AG08396 (cell line): ENCODE results near the gene MYO18B.
"Not testable (repeated sequence)": the region's sequence is repeated elsewhere in the genome, so short reads cannot be mapped to it uniquely, and the experiment has no call there.

Source experiments
- DNase-seq: peaks from one replicate; pipeline ENCODE4 v3.0.0; 2012; ENCODE audit warnings: low spot score, mixed read lengths

The MYO18B gene

GRCh38 chr22:25942856-25943411 lies 200.9 kb downstream of the MYO18B start:
- DNase-seq = no peak

GRCh38 chr22:25950111-25950510 lies 208.1 kb downstream of the MYO18B start:
- DNase-seq = no peak

DNA sequence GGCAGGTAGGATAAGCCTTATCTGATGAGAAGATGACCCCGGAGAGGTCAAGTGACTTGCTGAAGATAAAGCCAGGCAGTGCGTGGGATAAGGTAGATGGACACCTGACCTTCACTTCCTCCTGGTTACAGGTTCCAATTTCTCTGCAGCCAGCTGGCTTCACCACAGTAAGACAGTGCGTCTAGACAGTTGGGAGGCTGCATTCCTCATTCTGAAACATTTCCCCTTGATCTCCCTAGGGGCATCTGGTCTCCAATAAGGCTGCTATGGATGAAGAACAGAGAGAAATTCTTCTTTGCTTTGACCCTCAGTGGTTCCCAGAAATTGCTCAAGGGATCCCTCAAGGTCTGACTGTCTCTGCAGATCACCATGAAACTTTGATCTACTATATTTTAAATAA lies 211.3 kb downstream of the MYO18B start:
- DNase-seq = no peak

DNA sequence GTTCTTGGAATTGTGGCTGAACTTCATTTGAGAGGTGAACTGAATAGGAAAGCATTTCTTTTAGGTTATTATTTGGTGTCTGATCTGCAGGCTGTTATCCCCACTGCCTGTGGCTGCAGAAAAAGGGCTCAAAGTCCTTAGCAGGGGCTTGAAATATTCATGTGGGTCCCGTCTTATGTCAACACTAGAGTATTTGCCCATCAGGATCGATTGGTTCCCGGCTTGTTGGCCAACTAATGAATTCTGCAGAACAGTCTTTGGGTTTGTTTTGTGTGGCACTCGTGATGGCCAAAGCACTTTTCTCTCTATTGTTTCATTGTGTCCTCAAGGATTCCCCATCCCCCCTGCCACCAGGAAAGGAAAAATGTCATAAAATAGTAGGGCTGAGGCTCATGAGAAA lies 211.9 kb downstream of the MYO18B start:
- no peak for DNase-seq

GRCh38 chr22:25955323-25955722 lies 213.3 kb downstream of the MYO18B start:
- DNase-seq = no peak

DNA sequence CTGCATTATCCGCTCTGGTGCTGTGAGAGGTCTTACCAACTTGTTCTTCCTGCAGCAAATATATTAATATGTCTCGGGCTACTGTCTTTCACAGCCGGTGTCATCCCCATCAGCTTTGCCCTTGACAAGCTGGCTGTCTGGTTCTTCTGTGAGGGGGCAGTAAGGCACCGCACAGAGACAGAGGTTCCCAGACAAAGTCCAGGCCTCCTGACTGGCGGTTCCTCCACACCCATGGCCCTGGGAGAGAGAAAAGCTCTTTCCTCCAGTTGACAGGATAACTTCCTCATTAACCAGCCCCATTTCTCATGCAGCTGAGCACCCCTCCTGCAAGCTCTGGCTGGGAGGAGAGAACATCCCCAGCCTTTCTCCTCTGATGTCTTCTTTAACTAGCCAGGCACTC lies 214.8 kb downstream of the MYO18B start:
- no peak for DNase-seq

DNA sequence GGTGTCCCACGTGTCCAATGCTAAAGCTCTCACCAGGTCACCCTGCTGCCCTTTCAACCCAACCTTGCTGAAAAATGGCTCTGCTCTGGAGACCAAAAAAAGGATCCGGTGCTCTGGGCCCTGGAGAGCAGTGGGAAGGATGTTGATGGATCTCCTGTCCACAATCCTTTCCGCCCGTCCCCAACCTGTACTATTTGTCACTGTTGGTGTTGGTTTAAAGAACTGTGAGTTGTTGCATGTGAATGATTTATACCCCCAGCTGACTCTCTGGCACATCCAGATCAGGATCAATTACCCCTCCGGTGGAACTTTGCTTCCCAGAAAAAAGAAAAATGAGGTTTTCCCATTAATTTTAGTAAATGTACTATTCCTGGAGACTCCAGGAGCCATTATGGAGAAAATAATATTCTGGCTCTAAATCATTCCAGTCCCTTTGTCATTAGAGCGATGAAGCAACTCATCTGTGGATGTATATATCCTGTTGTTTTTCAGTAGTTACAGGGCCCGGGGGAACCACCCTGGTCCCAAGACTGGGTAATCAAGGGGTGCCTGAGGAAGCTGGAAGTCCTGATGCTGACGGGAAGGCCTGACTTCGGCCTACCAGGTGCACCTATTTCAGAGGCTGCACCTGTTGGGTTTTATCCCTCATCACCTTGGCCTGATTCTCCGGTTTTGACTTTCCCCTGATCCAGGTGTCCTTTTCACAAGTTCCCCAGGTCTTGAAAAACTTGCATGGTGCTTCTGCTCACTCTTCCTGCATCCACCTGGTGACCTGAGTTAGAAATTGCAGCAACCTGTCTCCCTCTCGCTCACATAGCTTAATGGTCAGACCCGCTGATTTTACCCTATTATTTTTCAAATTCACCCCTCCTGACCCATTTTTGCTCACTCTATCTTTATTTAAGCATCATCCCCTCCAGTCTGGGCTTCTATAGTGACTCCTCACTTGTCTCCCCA lies 218.1 kb downstream of the MYO18B start:
- no peak for DNase-seq

DNA sequence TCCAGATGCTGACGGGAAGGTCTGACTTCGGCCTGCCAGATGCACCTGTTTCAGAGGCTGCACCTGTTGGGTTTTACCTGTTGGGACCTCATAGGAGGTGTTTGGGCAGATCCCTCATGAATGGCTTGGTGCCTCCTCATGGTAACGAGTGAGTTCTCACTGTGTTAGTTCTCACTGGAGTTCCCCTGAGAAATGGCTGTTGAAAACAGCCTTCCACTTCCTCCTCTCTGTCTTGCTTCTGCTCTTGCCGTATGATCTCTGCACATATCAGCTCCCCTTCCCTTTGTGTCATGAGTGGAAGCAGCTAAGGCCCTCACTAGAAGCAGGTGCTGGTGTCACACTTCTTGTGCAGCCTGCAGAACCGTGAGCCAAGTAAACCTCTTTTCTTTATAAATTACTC lies 219.7 kb downstream of the MYO18B start:
- no peak for DNase-seq

DNA sequence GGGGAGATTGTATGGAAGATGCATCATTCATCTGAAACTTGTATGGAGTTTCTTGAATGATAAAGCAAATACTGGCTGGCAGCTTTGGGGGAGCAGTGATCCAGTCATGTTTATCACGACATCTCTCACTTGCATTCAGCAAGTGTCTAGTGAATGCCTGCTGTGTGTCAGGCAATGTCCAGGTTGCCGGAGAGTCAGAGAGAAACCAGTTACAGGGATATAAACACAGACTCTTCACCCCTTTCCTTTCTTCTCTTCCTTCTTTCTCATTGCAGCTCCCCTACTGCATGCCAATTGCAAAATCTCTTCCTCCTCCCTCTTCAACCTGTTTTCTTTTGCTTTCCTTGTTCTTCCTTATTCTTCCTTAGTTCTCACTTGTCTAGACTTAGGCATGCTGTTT lies 220.7 kb downstream of the MYO18B start:
- no peak for DNase-seq

GRCh38 chr22:25964961-25965730 lies 223.2 kb downstream of the MYO18B start:
- no peak for DNase-seq

- DNase-seq = no peak
These were observed 224.5 kb downstream of the MYO18B start for GRCh38 chr22:25966448-25966913.

- no peak for DNase-seq
These were observed 227.3 kb downstream of the MYO18B start for GRCh38 chr22:25969286-25969685.

- no peak for DNase-seq
These were observed 227.9 kb downstream of the MYO18B start for GRCh38 chr22:25969901-25970300.

DNA sequence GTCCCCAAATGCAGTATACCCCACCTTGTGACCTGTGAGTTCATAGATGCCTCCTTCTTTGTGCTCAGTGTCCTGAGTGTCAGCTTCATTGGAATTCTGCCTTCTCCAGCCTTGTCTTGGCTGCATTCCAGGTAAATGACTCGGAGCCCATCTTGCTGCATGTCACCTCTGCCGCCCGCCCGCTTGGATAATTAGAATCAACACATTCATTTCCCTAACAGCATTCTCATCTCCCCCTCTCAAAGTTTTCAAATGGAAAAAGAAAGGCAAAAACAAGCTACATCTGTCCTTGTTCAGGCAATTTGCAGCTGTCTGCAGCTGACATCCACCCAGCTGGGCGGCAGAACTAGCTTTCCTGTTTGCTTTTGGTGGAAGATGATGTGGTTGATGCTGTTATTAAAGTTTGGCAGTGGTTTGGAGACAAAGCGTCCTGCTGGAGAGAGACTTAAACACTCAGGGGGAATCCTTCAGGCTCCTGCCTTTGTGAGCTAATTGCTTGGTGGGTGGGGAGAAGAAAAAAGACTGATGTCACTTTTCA lies 228.5 kb downstream of the MYO18B start:
- no peak for DNase-seq

- no peak for DNase-seq
These were observed 229.2 kb downstream of the MYO18B start for GRCh38 chr22:25970999-25971811.

DNA sequence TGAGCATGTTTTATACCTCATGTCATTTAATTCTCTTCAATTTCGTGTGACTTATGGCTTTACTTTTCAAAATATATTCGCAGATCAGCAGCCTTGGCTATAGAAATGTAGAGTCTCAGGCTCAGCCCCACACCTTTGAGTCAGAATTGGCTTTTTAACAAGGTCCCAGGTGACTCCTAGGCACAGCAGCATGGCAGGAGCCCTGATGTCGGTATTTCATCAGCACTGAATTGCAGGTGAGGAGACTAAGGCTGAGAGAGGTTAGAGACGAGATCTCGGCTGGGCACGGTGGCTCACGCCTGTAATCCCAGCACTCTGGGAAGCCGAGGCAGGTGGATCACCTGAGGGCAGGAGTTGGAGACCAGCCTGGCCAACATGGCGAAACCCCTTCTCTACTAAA lies 230.4 kb downstream of the MYO18B start:
- no peak for DNase-seq

- DNase-seq = no peak
These were observed 234.4 kb downstream of the MYO18B start for GRCh38 chr22:25976356-25976755.

DNA sequence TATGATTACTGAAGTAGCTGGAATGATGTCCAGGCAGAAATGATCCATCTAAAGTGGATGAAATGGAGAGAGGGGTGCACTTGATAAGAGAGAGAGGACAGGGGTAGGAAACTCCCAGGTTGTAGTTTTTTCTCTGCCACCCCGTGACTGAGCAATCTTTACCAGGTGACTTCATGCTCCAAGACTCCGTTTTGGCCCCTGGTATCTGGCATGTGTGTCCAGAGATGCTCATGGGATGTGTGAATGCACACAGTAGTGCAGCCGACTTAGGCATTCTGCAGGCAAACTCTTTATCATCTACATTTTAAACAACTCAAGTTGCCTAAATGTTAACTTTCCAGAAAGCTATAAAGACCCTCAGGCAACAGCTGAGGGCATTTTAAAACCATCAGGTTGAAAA lies 238.0 kb downstream of the MYO18B start:
- no peak for DNase-seq

GRCh38 chr22:25984911-25985310 lies 242.9 kb downstream of the MYO18B start:
- DNase-seq = not testable (repeated sequence)

- no peak for DNase-seq
These were observed 246.0 kb downstream of the MYO18B start for GRCh38 chr22:25987948-25988347.

DNA sequence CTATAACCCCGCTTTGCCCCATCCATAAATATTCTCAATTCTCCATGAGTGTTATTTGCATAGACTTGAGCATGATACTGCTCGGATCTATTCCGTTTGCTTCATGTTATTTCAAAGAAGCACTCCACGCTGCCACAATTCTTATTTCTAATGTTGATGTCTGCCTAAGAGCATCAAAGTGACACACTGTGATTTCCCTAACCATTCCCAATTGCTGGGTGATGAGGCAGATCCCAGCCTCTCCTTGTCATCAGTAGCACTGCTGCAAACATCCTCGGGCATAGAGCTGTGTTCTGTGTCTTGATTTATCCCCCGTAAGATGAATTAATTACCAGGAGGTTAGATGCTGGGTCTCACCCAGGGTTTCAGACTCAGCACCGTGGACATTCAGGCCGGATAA lies 249.0 kb downstream of the MYO18B start:
- DNase-seq = no peak

DNA sequence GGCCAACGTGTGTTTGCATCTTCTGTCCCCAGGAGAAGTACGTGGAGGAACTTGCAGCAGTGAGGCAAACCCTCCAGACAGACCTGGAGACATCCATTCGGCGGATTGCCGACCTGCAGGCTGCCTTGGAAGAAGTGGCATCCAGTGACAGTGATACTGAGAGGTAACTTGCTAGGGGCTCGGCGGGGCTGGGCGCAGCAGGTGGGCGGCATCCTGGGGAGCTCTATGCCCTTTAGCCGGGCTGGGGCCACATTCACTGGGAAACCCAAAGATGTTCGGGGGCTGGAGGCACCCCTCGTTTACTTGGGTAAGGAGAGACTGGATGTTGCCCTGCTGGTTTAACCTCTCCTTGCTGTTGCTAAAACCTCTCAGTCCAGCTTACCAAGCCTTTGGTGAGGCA lies 250.3 kb downstream of the MYO18B start:
- DNase-seq = no peak
